ENCODE data around the gene HCN2.
"Not testable (repeated sequence)": the region's sequence is repeated elsewhere in the genome, so short reads cannot be mapped to it uniquely, and the experiment has no call there.

HCN2 gene

GRCh38 chr19:607301-608154 lies 17.8 kb downstream of the HCN2 start:
- no peak for DNase-seq

- no peak for DNase-seq
These were observed 18.7 kb downstream of the HCN2 start for GRCh38 chr19:608155-609003.

GRCh38 chr19:609004-609346 lies 19.3 kb downstream of the HCN2 start:
- peak; percentile 80 for DNase-seq

GRCh38 chr19:610071-610800 lies 20.6 kb downstream of the HCN2 start:
- DNase-seq = peak; percentile 48

GRCh38 chr19:610801-611480 lies 21.3 kb downstream of the HCN2 start:
- peak; percentile 86 for DNase-seq

DNA sequence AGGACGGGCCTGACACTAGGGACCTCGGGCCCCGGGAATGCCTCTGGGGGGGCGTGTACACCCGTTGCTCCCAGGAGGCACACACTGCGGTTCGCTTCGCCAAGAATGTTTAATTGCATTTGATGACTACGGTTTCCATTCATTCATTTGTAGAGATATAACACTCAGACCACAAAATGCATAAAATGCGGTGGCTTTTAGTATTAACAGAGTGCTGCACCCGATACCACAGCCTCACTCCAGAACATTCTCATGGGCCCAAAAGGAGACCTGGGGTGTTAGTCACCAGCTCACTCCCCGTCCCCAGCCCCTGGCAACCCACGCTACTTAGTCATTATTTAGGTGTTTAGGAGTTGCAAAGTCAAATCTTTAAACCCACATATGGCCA lies 21.8 kb downstream of the HCN2 start:
- DNase-seq = no peak

GRCh38 chr19:612941-613340 lies 23.3 kb downstream of the HCN2 start:
- DNase-seq = no peak

GRCh38 chr19:613732-614567 lies 24.3 kb downstream of the HCN2 start:
- DNase-seq = no peak

DNA sequence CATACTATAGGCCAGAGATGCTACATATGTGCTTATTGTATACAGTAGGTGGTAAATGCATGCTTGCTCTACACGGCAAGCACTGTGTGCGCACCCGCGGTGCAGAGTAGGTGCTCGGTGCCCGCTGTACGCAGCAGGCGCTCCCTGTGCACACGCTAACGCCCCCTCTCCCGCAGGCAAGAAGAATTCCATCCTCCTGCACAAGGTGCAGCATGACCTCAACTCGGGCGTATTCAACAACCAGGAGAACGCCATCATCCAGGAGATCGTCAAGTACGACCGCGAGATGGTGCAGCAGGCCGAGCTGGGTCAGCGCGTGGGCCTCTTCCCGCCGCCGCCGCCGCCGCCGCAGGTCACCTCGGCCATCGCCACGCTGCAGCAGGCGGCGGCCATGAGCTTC lies 25.9 kb downstream of the HCN2 start:
- peak; percentile 62 for DNase-seq

DNA sequence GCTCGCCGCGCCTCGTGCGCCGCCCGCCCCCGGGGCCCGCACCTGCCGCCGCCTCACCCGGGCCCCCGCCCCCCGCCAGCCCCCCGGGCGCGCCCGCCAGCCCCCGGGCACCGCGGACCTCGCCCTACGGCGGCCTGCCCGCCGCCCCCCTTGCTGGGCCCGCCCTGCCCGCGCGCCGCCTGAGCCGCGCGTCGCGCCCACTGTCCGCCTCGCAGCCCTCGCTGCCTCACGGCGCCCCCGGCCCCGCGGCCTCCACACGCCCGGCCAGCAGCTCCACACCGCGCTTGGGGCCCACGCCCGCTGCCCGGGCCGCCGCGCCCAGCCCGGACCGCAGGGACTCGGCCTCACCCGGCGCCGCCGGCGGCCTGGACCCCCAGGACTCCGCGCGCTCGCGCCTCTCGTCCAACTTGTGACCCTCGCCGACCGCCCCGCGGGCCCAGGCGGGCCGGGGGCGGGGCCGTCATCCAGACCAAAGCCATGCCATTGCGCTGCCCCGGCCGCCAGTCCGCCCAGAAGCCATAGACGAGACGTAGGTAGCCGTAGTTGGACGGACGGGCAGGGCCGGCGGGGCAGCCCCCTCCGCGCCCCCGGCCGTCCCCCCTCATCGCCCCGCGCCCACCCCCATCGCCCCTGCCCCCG lies 26.5 kb downstream of the HCN2 start:
- no peak for DNase-seq

GRCh38 chr19:616747-617526 lies 27.3 kb downstream of the HCN2 start:
- no peak for DNase-seq

DNA sequence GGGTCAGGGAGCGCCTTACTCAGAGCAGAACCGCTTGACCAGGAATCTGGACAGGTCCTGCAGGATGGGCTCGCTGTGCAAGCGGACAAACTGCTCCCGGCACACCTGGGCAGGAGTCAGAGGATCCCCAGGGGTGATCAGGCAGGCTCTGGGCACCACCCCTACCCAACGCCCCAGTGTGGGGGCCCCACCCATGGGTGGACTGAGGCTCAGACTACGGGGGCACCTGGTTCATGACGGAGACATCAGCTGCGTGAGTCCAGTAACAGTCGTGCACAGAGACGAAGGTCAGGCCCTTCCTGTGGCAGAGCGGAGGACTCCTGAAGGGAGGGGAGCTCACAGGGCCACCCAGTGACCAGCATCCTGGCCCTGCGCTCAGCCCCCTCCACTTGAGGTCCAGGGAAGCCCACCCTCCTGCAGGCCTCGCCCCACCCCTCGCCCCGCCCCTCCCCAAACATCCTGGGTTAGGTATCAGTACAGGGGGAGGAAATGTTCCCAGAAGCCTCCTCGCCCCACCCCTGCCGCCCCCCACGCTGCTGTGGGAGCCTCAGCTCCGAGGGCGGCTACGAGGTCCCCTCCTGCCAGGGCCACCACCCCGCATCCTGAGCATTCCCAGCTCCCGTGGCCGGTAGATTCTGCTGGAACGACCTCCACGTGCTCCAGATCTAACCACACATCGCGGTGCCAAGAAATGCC lies 28.0 kb downstream of the HCN2 start:
- DNase-seq = no peak

GRCh38 chr19:618247-618619 lies 28.6 kb downstream of the HCN2 start:
- DNase-seq = no peak

DNA sequence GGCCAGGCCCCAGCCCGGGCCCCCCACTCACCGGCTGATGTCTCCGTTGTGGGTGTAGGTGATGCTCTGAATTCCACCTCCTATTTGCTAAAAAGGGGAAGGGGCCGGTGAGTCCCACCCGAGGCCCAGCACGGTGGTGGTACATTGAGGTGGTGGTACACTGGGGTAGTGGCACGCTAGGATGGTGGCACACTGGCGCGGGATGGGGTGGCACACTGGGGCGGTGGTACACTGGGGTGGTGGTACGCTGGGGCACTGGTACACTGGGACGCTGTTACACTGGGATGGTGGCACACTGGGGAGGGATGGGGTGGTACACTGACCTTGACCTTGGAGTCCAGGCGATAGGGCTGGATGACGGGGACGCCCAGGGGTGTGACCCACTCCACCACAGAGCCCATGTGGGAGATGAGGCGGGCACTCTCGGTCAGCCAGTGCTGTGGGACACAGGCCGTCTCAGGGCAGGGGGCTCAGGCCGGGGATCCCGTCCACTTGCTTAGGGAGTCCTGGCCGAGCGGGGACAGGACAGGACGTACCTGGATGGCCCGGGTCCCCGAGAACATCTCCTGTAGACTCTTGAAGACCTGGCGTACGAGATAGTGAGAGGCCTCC lies 29.1 kb downstream of the HCN2 start:
- DNase-seq = no peak

DNA sequence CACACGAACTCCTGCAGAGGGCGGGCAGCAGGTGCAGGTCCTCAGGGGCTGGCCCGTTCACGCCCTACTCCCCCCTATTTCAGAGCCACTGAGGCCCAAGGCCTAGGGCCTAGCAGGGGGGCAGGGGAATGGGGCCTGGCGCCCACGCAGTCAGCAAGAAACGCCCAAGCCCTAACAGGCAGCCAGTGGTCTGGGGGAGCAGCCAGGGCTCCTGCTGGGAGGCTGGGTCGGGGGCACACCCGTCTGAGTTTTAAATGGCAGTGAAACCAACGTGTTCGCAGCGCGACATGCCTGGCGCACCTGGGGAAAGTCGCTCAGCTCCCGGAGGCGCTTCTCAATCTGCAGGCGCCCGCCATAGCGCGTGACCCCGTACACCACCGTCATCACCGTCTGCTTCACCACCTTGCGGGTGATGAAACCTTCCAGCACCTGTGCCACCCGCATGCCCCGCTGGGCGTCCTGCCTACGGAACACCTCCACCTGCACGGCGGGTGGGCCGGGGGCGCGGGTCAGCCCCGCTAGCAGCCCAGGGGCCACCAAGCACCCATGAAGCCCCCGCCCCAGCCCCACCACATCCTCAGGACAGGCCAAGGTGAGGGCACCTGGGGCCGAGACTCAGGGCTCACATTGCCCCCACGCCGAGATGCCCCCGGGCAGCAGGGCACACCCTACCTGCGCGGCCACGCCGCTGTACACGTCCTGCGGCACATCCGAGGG lies 29.8 kb downstream of the HCN2 start:
- DNase-seq = no peak

DNA sequence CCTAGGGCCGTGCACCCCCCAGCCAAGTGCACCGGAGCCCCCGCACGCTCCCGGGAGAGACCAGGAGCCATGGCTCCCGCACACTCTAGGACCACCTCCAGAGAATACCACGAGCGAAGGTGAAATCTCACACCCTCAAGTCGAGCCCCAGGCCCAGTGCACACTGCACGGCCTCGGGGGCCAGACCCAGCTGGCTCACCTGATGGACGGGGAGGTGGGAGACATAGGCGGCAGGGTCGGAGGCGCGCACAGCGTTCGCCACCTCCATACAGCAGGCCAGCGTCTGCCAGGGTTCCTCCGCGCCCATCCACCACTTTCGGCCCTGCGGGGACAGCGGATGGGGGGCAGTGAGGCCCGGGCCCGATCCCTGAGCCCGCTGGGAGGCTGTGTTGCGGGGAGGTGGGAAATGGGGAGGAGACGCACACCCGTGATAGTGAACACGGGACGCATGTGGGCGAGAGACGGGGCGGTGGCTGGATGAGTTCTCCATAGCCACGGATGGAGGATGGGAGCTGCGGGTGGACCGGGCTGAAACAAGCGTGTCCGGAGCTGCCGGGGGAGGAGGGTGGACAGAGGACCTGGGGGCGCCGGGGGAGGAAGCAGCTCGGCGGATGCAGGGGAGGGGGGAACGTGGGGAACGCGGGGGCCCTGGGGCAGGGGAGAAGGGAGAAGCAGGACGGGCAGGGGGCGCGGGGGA lies 30.6 kb downstream of the HCN2 start:
- DNase-seq = no peak

GRCh38 chr19:621191-621590 lies 31.5 kb downstream of the HCN2 start:
- DNase-seq = not testable (repeated sequence)

- no peak for DNase-seq
These were observed 32.1 kb downstream of the HCN2 start for GRCh38 chr19:621819-622218.
